SK-N-SH (cell line): Measurements from ENCODE around the gene TMEM54. TPM values are rescaled to one million over a fixed set of nuclear protein-coding genes. Genes with fewer than 3 reads are reported as not detected.

Source experiments
- CTCF ChIA-PET: fragments of 300-600, 350-600 bp; formaldehyde crosslinking; extraction: SDS; loops from one replicate; lab custom pipeline; 2021; lab: Yijun Ruan, JAX
- POLR2A ChIA-PET: fragments of 350-600 bp; sonication (Branson Sonifier 250); formaldehyde crosslinking; extraction: SDS; loops from one replicate; lab custom pipeline; 2020; ENCODE audit warnings: antibody characterized with exemption, inconsistent platforms; lab: Yijun Ruan, JAX
- DNase-seq: peaks from one replicate; pipeline ENCODE4 v3.0.0; 2012
- H2AFZ ChIP-seq: fragments of 200-600 bp; sonication (generic); 2 replicates; pipeline ENCODE4 v1.8.1; 2016; ENCODE audit warnings: antibody characterized with exemption, mild to moderate bottlenecking, low read depth
- H3F3A ChIP-seq: fragments of 200-600 bp; sonication (generic); replicated peaks from 2 replicates; pipeline ENCODE3; 2016; ENCODE audit warnings: antibody characterized with exemption, mild to moderate bottlenecking; ENCODE audit not compliant: insufficient read depth
- H3K27ac ChIP-seq, 2 experiments: fragments of 200-500 bp in 1 of 2; fragments of 200-600 bp in 1 of 2; sonication (Bioruptor generic) in 1 of 2; sonication (generic), shearing (Covaris generic) in 1 of 2; 2 replicates each; pipeline versions ENCODE4 v1.5.1 to v1.6.1; 2014 to 2016; ENCODE audit warnings: low read depth in 2 of 2, inconsistent platforms in 1 of 2, low read length in 1 of 2, mild to moderate bottlenecking in 1 of 2, mixed read lengths in 1 of 2
- H3K27me3 ChIP-seq: fragments of 200-600 bp; sonication (generic), shearing (Covaris generic); 2 replicates; pipeline ENCODE4 v1.6.1; 2016; ENCODE audit warnings: mixed run types; ENCODE audit not compliant: insufficient read depth
- H3K36me3 ChIP-seq, 2 experiments: fragments of 200-500 bp in 1 of 2; fragments of 200-600 bp in 1 of 2; sonication (Bioruptor generic) in 1 of 2; sonication (generic) in 1 of 2; replicated peaks in 1 of 2; 2 replicates each; pipeline versions ENCODE3 to v1.5.1; 2014 to 2016; ENCODE audit warnings: low read length in 1 of 2, mild to moderate bottlenecking in 1 of 2; ENCODE audit not compliant: insufficient read depth in 2 of 2, control insufficient read depth in 1 of 2
- H3K4me1 ChIP-seq, 2 experiments: fragments of 200-500 bp in 1 of 2; fragments of 200-600 bp in 1 of 2; sonication (Bioruptor generic) in 1 of 2; sonication (generic), shearing (Covaris generic) in 1 of 2; 2 replicates each; pipeline versions ENCODE4 v1.5.1 to v1.6.1; 2014 to 2016; ENCODE audit warnings: low read depth in 1 of 2, low read length in 1 of 2, mixed run types in 1 of 2; ENCODE audit not compliant: insufficient read depth in 2 of 2, control insufficient read depth in 1 of 2
- H3K4me2 ChIP-seq: fragments of 200-600 bp; sonication (generic), shearing (Covaris generic); 2 replicates; pipeline ENCODE4 v1.6.1; 2017; ENCODE audit warnings: mixed run types
- H3K4me3 ChIP-seq, 2 experiments: fragments of 200-500 bp in 1 of 2; fragments of 200-600 bp in 1 of 2; sonication (Bioruptor generic) in 1 of 2; sonication (generic), shearing (Covaris generic) in 1 of 2; 2 replicates each; pipeline versions ENCODE4 v1.5.1 to v1.8.1; 2014 to 2016; ENCODE audit warnings: low read depth in 2 of 2, inconsistent platforms in 1 of 2, low read length in 1 of 2, mild to moderate bottlenecking in 1 of 2, mixed read lengths in 1 of 2, moderate library complexity in 1 of 2
- H3K79me2 ChIP-seq: fragments of 200-600 bp; sonication (generic); 2 replicates; pipeline ENCODE4 v1.8.1; 2017; ENCODE audit warnings: mild to moderate bottlenecking; ENCODE audit not compliant: insufficient read depth
- H3K9ac ChIP-seq: fragments of 200-600 bp; sonication (generic); 2 replicates; pipeline ENCODE4 v1.6.1; 2017; ENCODE audit warnings: mixed run types
- H3K9me2 ChIP-seq: fragments of 200-600 bp; sonication (generic); 2 replicates; pipeline ENCODE4 v1.6.1; 2017; ENCODE audit warnings: mixed run types
- H3K9me3 ChIP-seq: fragments of 200-600 bp; sonication (generic); 2 replicates; pipeline ENCODE4 v1.6.1; 2017; ENCODE audit warnings: mixed run types, mild to moderate bottlenecking, moderate library complexity
- H4K20me1 ChIP-seq: fragments of 200-600 bp; sonication (generic); 2 replicates; pipeline ENCODE4 v1.6.1; 2017; ENCODE audit warnings: mild to moderate bottlenecking, mixed run types; ENCODE audit not compliant: insufficient read depth
- EP300 ChIP-seq, 2 experiments: IDR thresholded peaks; 2 replicates each; pipeline versions ENCODE4 v1.4.0 to v1.6.1; 2012; ENCODE audit warnings: borderline replicate concordance in 1 of 2, low read depth in 1 of 2, low read length in 1 of 2
- GABPA ChIP-seq: IDR thresholded peaks from 2 replicates; pipeline ENCODE4 v1.4.0; 2012; ENCODE audit warnings: low read depth, mild to moderate bottlenecking
- GATA2 ChIP-seq: sonication (generic); formaldehyde crosslinking; IDR thresholded peaks from 2 replicates; pipeline ENCODE4 v1.5.0; 2020; ENCODE audit warnings: mild to moderate bottlenecking, missing genetic modification reagents
- MXI1 ChIP-seq: IDR thresholded peaks from 2 replicates; pipeline ENCODE4 v1.6.1; 2012; ENCODE audit warnings: mild to moderate bottlenecking, low read depth, low read length, improper control_type of control experiment
- RCOR1 ChIP-seq: fragments of 150-350 bp; IDR thresholded peaks from 2 replicates; pipeline ENCODE4 v1.6.1; 2017; ENCODE audit warnings: antibody characterized with exemption, low read length
- SMC3 ChIP-seq: IDR thresholded peaks from 2 replicates; pipeline ENCODE4 v1.6.1; 2012; ENCODE audit warnings: low read depth, low read length, improper control_type of control experiment
- TEAD4 ChIP-seq: IDR thresholded peaks from 2 replicates; pipeline ENCODE4 v1.4.0; 2012; ENCODE audit warnings: mild to moderate bottlenecking, borderline replicate concordance; ENCODE audit not compliant: insufficient read depth
- WGBS: methylation state at CpG from one replicate; pipeline ENCODE4 v1.1.6; 2017; ENCODE audit warnings: low lambda C conversion rate; 5-methylcytosine and 5-hydroxymethylcytosine counted together
- polyA plus RNA-seq, 3 experiments: library from polyadenylated mRNA; depleted of rRNA; stranded (reverse); fragments of >200 nt; gene quantifications; 2 replicates each; pipeline ENCODE4 v1.2.3, GENCODE V29; 2012
- TF ChIP-seq, protein P1 (sequence below): IDR thresholded peaks from 2 replicates; pipeline ENCODE4 v1.4.0; 2012; ENCODE audit warnings: low read depth, borderline replicate concordance
- TF ChIP-seq, protein P2 (sequence below): fragments of 200-600 bp; sonication (generic); IDR thresholded peaks from 2 replicates; pipeline ENCODE4 v1.6.1; 2017; ENCODE audit warnings: antibody characterized with exemption, mild to moderate bottlenecking, moderate library complexity
- TF ChIP-seq, protein P3 (sequence below): IDR thresholded peaks from 2 replicates; pipeline ENCODE4 v1.4.0; 2012; ENCODE audit warnings: low read depth, borderline replicate concordance
- TF ChIP-seq, protein P4 (sequence below): fragments of 150-350 bp; IDR thresholded peaks from 2 replicates; pipeline ENCODE4 v1.6.1; 2017; ENCODE audit warnings: antibody characterized with exemption, low read length, low read depth, borderline replicate concordance

The TMEM54 gene
- polyA plus RNA-seq, 1 of the 3 experiments (the other 2 are of a cell fraction): 66.6 TPM

DNA sequence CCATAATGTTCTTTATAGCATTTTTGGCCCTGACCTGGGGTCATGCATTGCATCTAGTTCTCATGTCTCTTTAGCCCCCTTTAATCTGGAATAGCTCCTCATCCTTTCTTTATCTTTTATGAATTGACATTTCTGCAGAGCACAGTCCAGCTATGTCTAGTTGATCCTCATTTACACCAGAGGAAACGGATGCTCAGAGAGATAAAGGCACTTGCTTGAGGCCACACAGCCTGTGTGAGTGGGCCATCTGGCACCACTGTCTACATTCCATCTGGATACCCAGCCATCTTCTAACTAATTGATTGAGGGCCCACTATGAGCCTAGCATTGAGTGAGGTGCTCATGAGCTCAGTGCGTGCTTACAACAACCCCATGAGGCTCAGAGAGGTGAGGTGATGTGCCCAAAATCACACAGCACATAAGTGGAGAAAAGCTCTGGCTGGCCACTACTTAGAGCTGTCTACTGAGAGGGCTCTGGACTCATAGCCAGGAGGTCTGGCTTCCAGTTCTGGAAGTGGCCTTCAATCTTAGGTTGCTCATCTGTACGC is 11.4 kb downstream of the TMEM54 start:
- Histone ChIP-seq H2AFZ (no peak overlapping the region), H3K4me3 (no peak overlapping the region), H3K9me3 (no peaks in the 10 kb centered on the region), H3K79me2 (no peaks in the 10 kb centered on the region), H3K9me2 (no peaks in the 10 kb centered on the region), H3K27me3 (peaks cover 5% of the 10 kb centered on the region; the same call in 1 of the 2 replicates), H3F3A (peaks cover 4% of the 10 kb centered on the region), H4K20me1 (0 out of 2 replicates have a peak, but pooled peaks cover 4% of the 10 kb centered on the region), H3K9ac (no peak overlapping the region), H3K4me2 (no peak overlapping the region), H3K27ac (no peak overlapping the region), H3K36me3 (no peaks in the 10 kb centered on the region), H3K4me1 (peaks cover 0 to 8% of the 10 kb centered on the region in 2 experiments; a peak in 2 of 4 replicates)
- peak; percentile 60 for DNase-seq
- WGBS: 56% methylated on average over 2 of the region's 3 CpGs
- TF ChIP-seq RCOR1 (0 out of 2 replicates have a peak, but pooled peaks have one; percentile 54), SMC3 (no peak), GATA2 (CRISPR knock-in tag) (no peak; the same call in 1 of the 2 replicates)
- TF ChIP-seq, protein P1, sequence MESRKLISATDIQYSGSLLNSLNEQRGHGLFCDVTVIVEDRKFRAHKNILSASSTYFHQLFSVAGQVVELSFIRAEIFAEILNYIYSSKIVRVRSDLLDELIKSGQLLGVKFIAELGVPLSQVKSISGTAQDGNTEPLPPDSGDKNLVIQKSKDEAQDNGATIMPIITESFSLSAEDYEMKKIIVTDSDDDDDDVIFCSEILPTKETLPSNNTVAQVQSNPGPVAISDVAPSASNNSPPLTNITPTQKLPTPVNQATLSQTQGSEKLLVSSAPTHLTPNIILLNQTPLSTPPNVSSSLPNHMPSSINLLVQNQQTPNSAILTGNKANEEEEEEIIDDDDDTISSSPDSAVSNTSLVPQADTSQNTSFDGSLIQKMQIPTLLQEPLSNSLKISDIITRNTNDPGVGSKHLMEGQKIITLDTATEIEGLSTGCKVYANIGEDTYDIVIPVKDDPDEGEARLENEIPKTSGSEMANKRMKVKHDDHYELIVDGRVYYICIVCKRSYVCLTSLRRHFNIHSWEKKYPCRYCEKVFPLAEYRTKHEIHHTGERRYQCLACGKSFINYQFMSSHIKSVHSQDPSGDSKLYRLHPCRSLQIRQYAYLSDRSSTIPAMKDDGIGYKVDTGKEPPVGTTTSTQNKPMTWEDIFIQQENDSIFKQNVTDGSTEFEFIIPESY: no peak
- POLR2A ChIA-PET: interaction anchor here (0.9 kb wide), 1 partner anchor 40 kb away, joined by 4 read pairs; no protein-coding TSS in a partner anchor
- CTCF ChIA-PET: interaction anchor here (1.0 to 9.0 kb wide), 8 partner anchors 9 to 206 kb away, joined by 3 to 46 read pairs (median 4); partner anchors contain the start of gene FNDC5

DNA sequence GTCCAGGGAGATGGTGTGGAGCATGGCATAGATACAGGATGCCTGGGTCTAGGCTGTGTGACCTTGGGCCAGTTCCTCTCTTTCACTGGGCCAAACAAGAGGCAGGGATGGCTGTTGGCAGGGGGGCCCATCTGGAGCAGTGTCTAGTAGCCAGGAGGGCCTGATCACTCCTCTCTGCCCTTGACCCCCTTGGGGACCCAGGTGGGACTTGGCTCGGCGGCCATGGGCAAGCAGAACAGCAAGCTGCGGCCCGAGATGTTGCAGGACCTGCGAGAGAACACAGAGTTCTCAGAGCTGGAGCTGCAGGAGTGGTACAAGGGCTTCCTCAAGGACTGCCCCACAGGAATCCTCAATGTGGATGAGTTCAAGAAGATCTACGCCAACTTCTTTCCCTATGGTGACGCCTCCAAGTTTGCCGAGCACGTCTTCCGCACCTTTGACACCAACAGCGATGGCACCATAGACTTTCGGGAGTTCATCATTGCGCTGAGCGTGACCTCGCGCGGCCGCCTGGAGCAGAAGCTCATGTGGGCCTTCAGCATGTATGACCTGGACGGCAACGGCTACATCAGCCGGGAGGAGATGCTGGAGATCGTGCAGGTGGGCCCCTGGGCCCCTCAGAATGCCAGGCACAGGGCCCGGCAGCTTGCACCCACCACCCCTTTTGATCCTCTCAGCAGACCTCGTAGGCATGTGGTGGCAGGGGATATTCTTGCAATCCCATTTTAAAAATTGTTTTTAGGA is 12.3 kb downstream of the TMEM54 start:
- Histone ChIP-seq H3K36me3 (no peaks in the 10 kb centered on the region), H3K27ac (no peak overlapping the region), H3K4me2 (no peak overlapping the region), H3K4me1 (peaks cover 0 to 8% of the 10 kb centered on the region in 2 experiments; a peak in 2 of 4 replicates), H3K9me3 (no peaks in the 10 kb centered on the region), H3K79me2 (no peaks in the 10 kb centered on the region), H3K4me3 (no peak overlapping the region), H3K9ac (no peak overlapping the region), H3F3A (peaks cover 4% of the 10 kb centered on the region), H4K20me1 (0 out of 2 replicates have a peak, but pooled peaks cover 4% of the 10 kb centered on the region), H3K9me2 (no peaks in the 10 kb centered on the region), H3K27me3 (peaks cover 5% of the 10 kb centered on the region; the same call in 1 of the 2 replicates), H2AFZ (no peak overlapping the region)
- ChIA-PET POLR2A (no interaction called here), CTCF (interaction anchor here (1.3 to 9.0 kb wide), 6 partner anchors 10 to 206 kb away, joined by 3 to 46 read pairs (median 23); partner anchors contain the start of gene FNDC5)
- no peak for DNase-seq
- TF ChIP-seq TEAD4 (no peak), MXI1 (no peak), GABPA (no peak), EP300 (IDR thresholded peaks at IDR 0.05; ENCODE audit: borderline replicate concordance in 1 of 2, low read depth in 1 of 2, low read length in 1 of 2) (no peak), GATA2 (CRISPR knock-in tag) (no peak)
- TF ChIP-seq, protein P2, sequence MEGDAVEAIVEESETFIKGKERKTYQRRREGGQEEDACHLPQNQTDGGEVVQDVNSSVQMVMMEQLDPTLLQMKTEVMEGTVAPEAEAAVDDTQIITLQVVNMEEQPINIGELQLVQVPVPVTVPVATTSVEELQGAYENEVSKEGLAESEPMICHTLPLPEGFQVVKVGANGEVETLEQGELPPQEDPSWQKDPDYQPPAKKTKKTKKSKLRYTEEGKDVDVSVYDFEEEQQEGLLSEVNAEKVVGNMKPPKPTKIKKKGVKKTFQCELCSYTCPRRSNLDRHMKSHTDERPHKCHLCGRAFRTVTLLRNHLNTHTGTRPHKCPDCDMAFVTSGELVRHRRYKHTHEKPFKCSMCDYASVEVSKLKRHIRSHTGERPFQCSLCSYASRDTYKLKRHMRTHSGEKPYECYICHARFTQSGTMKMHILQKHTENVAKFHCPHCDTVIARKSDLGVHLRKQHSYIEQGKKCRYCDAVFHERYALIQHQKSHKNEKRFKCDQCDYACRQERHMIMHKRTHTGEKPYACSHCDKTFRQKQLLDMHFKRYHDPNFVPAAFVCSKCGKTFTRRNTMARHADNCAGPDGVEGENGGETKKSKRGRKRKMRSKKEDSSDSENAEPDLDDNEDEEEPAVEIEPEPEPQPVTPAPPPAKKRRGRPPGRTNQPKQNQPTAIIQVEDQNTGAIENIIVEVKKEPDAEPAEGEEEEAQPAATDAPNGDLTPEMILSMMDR: no peak
- TF ChIP-seq, protein P3, sequence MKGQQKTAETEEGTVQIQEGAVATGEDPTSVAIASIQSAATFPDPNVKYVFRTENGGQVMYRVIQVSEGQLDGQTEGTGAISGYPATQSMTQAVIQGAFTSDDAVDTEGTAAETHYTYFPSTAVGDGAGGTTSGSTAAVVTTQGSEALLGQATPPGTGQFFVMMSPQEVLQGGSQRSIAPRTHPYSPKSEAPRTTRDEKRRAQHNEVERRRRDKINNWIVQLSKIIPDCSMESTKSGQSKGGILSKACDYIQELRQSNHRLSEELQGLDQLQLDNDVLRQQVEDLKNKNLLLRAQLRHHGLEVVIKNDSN: no peak
- TF ChIP-seq, protein P4, sequence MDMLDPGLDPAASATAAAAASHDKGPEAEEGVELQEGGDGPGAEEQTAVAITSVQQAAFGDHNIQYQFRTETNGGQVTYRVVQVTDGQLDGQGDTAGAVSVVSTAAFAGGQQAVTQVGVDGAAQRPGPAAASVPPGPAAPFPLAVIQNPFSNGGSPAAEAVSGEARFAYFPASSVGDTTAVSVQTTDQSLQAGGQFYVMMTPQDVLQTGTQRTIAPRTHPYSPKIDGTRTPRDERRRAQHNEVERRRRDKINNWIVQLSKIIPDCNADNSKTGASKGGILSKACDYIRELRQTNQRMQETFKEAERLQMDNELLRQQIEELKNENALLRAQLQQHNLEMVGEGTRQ: no peak
- TF ChIP-seq, protein P1: no peak
- WGBS: 75% methylated on average over 24 of the region's 24 CpGs
